GM18868 (cell line): ENCODE data around the gene LHX5.
"Not testable (repeated sequence)": the region's sequence is repeated elsewhere in the genome, so short reads cannot be mapped to it uniquely, and the experiment has no call there.

Experiments
- ATAC-seq: cut with Tn5 transposase; IDR thresholded peaks from one replicate; pipeline ENCODE4 v1.9.1; 2021; ENCODE audit warnings: mild to moderate bottlenecking, moderate library complexity; ENCODE audit not compliant: unreplicated experiment

The LHX5 gene

DNA sequence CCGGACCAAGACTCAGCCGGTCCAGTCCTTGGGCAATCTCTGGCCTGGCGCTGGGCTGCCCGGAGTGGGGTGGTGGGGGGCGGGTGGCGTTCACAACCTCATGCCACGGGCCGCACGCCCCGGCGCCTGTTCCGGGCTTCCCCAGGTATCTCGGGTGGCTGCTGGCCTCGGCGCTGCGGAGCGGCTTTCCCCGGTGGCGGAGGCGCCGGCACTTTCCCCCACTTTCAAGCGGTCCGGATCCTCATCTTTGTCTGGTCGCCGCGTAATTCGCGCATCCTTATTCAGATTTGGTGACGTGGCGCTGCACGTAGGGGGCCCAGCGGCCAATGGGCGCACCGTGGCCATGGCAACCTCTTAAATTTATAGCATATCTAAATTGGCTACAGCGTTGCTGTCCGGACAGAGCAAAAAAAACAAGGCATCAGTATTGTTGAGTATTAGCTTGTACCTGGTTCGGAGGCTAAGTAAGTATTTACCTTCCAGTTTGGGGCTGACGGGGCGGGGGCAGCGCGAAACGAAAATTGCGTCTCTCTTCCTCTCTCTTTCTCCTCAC lies at the start of gene LHX5:
Gene LHX5 (minus strand): TSS at position 253 of the 553 bp plus-strand sequence. CDS start 373 bp downstream, outside the sequence.
- ATAC-seq = no peak

DNA sequence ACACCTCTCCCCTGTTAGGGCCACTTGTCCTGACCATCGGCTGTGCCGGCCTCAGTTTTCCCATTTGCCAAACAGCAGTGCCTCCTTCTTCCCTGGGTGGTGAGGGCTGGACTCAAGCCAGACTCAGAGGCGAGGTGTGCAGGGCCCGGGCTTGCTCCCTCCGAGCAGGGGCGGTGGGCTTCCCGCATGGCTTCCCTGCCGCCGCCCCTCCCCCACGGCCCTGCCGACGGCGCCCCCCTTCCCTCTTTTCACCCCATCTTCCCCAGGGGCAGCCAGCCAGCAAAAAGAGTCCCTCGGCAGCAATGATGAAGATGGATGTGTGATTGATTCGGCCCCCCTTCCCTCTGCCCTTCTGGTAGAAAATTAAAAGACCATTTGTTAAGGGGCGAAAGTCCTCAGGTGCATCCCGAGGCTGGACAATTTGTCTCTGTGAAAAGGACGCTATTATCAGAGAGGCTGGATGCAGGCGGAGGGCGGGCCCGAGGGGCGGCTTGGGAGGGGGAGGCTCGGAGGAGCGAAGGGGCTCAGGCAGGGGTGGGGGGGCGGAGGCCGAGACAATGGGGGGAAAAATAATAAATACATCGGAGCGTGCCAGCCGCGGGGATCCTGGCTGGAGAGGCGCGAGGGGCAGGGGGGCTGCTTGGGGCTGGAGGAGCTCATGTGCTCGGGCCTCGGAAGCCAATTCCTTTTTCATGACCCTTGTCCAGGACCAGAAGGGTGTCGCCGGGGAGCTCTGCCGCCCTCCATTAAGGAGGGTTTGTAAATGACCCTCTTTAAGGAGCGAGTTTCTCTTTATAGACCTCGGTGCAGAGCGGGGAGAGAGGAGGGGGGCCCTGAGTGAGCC lies 48.0 kb upstream of the LHX5 start:
- no peak for ATAC-seq

DNA sequence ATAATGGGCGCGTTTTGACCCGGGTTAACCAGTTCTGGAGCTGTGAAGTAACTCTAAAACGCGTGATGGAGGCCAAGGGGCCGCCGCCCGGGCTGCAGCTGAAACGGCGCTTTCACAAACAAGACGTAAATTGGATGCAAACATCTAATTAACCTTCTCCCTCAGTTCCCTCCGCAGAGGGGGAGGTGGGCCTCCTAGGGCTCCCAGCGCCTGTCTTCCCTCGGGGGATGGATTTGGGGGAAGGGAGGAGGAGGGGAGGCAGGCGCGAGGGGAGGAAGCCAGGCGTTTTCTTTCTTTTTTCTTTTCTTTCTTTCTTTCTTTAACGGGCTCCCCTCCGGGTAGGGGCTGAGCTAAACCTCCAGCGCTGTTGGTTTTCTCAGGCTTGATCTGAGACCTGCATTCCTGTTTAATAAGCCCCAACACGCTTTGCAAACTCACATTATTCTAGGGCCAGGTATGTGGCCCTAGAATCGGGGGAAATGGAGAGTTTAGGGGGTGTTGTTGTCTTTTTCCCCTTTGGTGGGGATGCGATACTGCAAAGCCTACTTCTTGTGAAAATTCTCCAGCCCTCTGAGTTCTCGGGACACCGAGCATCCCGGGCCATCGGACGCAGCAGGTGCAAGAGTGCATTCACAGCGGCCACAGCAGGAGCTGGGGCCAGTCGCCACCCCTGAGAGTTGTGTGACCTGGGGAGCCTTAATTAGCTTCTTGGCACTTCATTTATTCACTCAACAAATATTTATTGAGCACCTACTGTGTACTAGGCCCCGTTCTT lies 43.6 kb upstream of the LHX5 start:
- ATAC-seq = no peak

DNA sequence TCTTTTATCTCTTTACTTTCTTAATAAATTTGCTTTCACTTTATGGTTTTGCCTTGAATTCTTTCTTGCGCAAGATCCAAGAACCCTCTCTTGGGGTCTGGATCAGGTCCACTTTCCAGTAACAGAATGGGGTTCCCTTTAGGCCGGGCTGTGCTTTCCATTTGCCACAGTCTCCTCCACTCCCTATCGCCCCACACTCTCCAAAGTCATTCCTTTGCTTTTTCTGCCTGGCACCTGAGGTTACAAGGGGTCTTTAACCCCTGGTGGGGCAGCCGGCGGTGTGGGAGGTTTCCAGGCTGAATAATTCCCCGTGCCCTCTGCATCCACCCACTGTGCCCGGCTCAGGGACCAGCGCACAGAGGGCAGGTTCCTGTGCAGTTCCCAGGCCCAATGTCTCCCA lies 42.9 kb upstream of the LHX5 start:
- ATAC-seq = no peak

DNA sequence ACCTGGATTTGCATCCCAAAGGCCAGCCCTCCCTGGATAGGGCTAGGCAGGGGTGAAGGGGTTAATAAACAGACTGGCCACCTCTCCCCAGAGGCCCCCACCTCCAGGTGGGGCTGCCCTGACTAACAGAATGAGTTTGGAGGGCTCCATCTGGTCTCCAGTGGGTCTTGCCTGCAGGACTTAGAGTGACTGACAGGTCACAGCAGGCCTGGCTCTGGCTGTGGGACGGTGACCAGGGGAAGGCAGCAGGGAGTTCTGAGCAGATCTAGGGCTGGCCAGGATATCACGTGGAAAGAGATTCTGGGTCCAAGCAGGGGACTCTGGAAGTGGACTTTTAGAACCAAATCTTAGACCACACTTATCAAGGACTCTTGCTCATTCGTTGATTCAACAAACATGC lies 40.9 kb upstream of the LHX5 start:
- ATAC-seq = no peak

DNA sequence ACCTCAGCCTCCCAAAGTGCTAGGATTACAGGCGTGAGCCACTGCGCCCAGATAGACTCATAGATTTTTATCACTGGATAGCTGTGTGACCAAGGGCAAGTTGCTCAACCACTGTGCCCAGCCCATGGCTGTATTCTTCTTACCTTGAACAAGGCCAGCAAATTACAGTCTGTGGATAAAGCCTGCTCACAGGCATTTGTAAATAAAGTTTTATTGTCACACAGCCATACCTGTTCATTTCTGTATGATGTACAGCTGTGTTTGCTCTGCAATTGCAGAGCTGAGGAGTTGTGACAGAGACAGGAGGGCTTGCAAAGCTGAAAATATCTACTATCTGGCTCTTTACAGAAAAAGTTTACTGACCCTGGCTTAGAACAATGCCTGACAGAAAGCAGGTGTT lies 35.2 kb upstream of the LHX5 start:
- no peak for ATAC-seq

DNA sequence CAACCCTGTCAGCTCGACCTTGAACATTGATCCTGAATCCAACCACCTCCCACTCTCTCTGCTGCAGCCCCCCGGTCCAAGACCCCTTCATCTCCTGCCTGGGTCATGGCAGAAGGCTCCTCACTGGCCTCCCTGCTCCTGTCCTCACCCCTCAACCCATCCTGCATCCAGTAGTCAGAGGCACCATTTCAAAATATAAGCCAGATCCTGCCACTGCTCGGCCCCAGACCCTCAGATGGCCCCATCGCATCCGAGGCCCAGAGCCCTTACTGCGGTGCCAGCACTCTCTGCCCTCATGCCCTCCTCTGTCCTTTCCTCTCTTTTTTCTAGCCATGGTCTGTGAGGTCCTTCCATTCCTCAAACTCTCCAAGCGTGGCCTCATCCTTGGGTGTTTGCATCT lies 34.3 kb upstream of the LHX5 start:
- no peak for ATAC-seq

DNA sequence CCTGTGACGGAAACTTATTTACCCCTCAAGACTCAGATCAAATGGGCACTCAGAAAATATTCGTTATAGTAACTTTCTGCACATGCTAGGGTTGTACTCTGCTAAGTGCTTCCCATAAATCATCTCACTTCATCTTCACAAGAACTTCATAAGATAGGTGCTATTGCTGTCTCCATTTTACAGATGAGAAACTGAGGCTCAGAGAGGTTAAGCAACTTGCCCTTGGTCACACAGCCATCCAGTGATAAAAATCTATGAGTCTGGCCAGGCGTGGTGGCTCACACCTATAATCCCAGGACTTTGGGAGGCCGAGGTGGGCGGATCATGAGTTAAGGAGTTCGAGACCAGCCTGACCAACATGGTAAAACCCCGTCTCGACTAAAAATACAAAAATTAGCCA lies 33.2 kb upstream of the LHX5 start:
- no peak for ATAC-seq

DNA sequence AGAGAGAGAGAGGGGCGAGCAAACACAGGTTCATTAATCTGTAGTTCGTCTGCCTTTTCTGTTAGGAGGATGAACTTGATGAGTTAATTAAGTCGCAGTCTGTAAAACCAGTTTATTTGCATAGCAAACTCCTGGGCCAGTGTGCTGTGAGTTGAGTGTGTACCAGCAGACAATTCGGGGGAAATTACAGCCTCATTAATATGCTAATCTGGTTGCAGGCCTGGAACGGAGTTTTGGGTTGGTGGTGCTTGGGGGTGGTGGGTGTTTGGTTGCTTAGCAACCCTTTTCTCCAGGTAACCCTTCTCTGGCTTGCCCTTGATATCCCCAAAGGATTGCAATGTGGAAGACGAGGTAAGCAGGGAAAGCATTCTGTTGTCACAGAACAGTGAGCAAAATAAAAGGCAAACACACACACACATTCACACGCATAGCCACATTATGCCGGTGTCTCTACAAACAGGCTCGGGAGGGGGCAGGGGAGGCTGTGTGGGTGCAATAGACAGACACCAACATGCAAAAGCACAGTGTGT lies 29.2 kb upstream of the LHX5 start:
- no peak for ATAC-seq

DNA sequence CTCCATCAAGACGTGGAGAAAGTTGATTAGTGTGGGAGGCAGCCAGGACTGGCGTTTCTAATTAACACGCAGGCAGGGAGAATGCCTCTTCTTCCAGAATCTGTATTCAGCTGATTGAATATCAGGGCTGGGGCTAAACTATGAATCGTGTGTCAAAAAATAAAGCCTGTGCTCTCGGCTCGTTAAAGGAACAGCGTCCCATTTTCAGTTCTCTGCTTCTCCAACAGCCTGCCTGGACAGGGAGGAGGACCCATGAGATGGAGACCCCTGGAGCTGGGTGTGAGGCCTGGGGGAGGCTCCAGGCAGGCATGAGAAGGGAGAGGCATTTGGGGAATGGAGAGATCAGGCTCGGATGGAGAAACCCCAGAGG lies 28.6 kb upstream of the LHX5 start:
- ATAC-seq = no peak

DNA sequence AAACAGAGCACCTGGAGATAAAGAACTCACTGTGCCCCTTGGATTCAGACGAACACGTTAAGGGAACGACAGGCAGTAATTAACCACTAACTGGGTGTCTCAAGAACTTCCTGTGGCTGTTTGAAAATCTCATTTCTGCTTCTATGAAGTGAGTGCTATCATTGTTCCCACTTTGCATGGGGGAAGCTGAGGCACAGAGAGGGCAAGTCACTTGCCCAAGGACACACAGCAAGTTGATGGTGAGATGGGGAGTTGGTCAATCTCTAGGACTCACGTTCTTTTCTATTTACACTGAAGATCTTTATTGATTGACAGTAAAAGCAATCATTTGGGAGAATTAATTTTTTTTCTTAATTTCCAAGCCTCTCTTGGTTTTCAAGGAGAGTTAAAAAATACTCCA lies 26.8 kb upstream of the LHX5 start:
- ATAC-seq = no peak

DNA sequence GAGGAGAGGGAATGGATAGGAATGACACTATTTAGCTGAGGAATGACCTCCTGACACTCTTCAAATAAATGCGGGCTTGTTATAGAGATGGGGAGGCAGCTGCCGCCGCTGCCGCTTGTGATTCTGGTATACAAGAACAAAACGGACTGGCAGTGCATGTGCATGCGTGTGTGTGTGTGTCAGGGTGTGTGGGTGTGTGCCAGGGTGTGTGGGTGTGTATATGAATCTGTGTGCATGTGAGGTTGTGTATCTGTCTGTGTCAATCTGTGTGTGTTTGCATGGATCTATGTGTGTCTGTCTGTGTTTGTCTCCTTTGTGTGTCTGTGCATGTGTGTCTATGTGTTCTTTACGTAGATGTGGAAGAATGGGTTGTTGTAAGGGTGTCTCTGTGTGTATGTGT lies 26.0 kb upstream of the LHX5 start:
- ATAC-seq = no peak

DNA sequence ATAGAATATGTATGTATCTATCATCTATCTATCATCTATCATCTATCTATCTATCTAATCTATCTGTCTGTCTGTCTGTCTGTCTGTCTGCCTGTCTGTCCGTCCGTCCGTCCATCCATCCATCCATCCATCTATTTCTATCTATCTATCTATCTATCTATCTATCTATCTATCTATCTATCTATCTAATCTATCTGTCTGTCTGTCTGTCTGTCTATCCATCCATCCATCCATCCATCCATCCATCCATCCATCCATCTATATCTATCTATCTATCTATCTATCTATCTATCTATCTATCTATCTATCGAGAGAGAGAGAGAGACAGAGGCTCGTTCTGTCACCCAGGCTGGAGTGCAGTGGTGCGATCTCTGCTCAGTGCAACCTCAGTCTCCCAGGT lies 24.3 kb upstream of the LHX5 start:
- not testable (repeated sequence) for ATAC-seq

DNA sequence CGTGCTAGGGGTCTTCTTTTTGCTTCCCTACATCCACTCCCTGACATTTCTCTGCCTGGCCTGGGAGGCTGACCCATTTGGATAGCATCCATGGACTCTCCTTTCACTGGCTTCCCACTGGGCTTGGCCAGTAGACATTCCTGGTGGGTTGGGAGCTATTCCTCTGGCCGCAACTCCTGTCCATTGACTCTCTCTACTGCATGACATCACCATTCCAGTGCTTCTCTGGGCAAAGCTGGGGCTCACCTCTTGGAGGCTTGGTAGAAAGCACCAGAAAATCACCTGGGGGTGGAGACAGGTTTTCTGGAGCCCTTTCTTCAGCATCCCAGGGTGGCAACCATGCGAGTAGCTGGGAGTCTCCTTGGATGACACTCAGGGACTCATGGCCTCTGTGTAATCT lies 16.7 kb upstream of the LHX5 start:
- no peak for ATAC-seq

DNA sequence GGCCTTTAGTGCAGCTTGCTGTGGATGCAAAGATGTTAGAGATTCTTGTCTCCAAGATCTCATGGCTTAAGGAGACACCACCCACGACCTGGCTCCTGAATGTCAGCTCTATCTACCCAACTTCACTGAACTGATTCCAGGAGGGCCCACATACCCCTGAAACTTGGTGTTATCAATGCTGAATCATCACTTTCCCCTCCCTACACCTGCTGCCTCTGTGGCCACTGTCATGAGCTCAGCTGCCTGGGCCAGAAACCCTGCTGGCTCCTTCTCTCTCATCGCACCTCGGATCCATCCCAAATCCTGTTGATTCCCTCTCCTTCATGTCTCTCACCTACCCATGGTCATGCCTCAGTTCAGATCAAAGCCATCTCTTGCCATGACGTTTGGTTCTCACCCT lies 15.1 kb upstream of the LHX5 start:
- no peak for ATAC-seq

DNA sequence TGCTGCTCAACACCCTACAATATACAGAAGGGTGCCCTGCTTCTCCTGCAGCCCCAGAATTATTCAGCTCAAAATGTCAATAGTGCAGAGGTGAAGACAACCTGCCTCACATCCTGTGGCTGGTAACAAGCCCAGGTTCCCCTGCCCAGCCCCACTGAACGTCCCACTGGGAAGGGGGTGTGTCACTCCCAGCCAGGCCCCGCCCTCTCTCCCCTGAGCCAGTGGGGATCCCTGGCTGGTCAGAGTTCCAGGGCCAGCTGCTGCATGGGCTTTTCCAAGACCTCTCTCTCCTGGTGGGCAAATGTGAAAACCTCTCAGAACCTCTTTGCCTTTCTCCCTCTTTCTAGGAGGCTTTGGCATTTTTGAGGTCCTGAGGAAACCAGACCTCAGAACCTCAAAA lies 13.7 kb upstream of the LHX5 start:
- no peak for ATAC-seq

DNA sequence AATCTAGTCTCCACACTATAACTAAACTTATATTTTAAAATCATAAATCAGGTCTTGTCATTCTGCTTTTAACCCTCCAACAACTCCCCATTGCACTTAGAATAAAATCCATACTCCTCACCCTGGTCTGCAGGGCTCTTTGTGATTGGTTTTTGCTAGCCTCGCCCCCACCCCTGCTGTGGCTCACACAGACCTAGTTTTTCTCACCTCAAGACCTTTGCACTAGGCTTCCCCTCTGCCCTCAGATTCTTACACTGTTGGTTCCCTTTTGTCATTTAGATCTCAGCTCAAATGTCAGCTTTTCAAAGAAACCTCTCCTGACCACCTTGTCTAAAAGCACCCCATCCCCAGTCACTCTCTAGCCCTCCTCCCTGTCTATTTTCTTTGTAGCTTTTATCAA lies 10.7 kb upstream of the LHX5 start:
- ATAC-seq = no peak

DNA sequence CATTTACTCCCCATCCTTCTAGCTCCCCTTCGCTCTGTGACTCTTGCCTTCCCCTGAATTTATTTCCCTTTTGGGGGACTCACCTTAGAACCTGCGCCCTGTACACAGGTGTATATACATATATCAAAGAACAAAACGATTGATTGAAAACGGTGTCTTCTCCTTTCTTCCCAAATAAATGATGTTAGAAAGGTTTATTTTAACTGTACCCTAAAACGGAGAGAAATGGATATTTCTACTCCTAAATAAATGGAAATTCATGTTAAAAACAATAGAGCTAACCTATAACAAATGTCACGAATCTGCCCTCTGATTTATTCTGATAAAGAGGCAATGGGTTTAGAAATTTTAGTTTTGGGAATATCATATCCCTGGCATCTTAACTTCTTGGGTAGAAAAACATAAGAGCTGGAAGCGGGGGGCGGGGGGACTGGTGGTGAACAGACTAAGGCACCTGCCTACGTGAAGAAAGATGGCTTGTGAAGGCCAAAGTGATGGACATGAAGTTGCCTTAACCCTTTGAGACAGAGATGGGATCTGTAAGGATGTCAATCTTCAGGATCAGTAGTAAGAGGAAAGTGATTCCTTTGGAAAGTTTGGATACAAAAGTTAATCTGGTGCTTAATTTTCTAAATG lies 8.8 kb upstream of the LHX5 start:
- no peak for ATAC-seq

DNA sequence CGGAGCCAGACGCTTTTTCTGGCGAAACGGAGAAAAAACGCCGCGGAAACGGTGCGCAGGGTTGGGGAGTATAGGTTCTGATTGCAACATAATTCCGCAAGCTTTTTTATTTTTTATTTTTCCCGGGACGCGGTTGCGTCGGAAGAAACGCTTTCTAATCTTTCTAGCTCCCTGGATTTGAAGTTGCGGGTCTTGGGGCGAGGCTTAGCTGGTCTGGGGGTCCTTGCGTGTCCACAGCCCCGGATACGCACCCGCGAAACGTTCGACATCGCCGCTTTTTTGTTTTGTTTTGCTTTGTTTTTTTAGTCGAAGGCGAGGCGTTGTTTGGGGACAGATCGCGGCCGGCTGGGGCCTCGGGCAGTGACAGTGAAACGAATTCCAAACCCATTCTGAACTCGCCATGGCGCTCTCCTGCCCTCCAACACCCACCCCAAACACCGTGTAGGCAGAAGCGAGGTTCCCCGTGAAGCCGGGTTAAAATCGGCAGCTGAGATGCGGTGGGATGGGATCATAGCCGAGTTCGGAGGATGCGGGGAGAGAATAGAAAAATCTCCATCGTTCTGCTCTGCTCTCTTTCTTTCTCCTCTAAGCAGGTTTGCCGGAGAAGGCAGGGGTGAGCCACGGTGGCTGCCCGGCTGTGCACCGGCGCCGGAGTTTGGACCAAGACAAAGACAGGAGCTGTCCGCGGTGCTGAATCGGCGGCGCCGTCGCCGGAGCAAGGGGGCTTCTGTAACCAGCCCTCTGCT lies 8.1 kb upstream of the LHX5 start:
- no peak for ATAC-seq

DNA sequence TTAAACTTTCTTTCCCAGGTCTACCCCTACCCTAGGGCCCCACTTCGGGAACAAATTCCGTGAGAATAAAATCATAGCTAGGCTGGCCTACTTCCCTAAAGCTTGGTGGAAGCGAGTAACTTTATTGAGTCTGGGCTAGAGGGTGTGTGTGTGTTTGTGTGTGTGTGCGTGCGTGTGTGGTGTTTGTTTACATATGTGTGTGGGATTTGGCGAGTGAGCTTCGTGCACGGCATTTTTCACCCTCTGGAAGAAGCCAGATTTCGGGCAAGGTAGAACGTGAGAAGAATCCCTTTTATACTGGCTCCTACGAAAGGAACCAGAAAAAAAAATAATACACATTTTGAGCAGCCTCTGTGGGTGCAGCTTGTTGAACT lies 7.5 kb upstream of the LHX5 start:
- no peak for ATAC-seq
